Left lung (tissue), 10 donors: ENCODE data around the gene TXNDC2. TPM values are rescaled to one million over a fixed set of nuclear protein-coding genes. Genes with fewer than 3 reads are reported as not detected.
"Not testable (repeated sequence)": the region's sequence is repeated elsewhere in the genome, so short reads cannot be mapped to it uniquely, and the experiment has no call there.

Source experiments
- ATAC-seq: fragments of 200-7000 bp; cut with Tn5 transposase; one replicate; pipeline ENCODE4 v1.9.1; 2020; ENCODE audit warnings: moderate library complexity
- DNase-seq, 4 donors: peaks; one replicate each; pipeline ENCODE4 v3.0.0-alpha.2; 2013 to 2020
- H3K27ac ChIP-seq, 2 donors: fragments of 200-600 bp; sonication (generic) in 1 of 2; one replicate each; pipeline versions ENCODE4 v1.5.0 to v1.8.0; 2020 to 2021
- H3K27me3 ChIP-seq, 2 donors: fragments of 200-600 bp; sonication (generic) in 1 of 2; one replicate each; pipeline versions ENCODE4 v1.5.0 to v1.8.0; 2020 to 2021
- H3K36me3 ChIP-seq, 2 donors: fragments of 200-600 bp; sonication (generic) in 1 of 2; one replicate each; pipeline versions ENCODE4 v1.5.0 to v1.8.0; 2020 to 2021
- H3K4me1 ChIP-seq, 2 donors: fragments of 200-600 bp; one replicate each; pipeline ENCODE4 v1.8.0; 2021
- H3K4me3 ChIP-seq, 2 donors: fragments of 200-600 bp; sonication (generic) in 1 of 2; one replicate each; pipeline versions ENCODE4 v1.5.0 to v1.8.0; 2020 to 2021; ENCODE audit warnings: mild to moderate bottlenecking in 1 of 2
- H3K9me3 ChIP-seq, 2 donors: fragments of 200-600 bp; sonication (generic) in 1 of 2; one replicate each; pipeline versions ENCODE4 v1.5.0 to v1.8.0; 2020 to 2021
- CTCF ChIP-seq, 2 donors: fragments of 200-600 bp; sonication (generic) in 1 of 2; IDR thresholded peaks; one replicate each; pipeline versions ENCODE4 v1.5.0 to v1.8.0; 2021; ENCODE audit warnings: antibody characterized with exemption in 2 of 2
- intact Hi-C, 2 donors: fragments of 100-400 bp; cut with DNase I; formaldehyde crosslinking; loops; one replicate each; pipeline versions ENCODE4 v1.11.2 to v1.14.2; 2022
- polyA plus RNA-seq, 6 donors: library from polyadenylated mRNA; unstranded; fragments of 120-200 nt; gene quantifications; one replicate each; pipeline ENCODE4 v1.2.1, GENCODE V29; 2013; ENCODE audit not compliant: insufficient read length in 6 of 6
- total RNA-seq, 2 donors: library from RNA; stranded (reverse); fragmentation: NEBNext Ultra II Directional; extraction: Animal tissue kit (Norgen Biotek cat#: 25700); gene quantifications; one replicate each; pipeline ENCODE4 v1.2.1, GENCODE V29; 2021
- donor health status: DM: no; HTN: yes; CAD: no.
- donor health status: DM: no; HTN: no; CAD: no.

TXNDC2 gene
- total and polyA plus RNA-seq, 8 donors, result 0.08 to 0.36 (median 0.18) TPM; not detected in 1

- Histone ChIP-seq H3K4me1 (no peaks in the 10 kb centered on the region), H3K4me3 (no peak overlapping the region), H3K9me3 (no peaks in the 10 kb centered on the region), H3K36me3 (no peaks in the 10 kb centered on the region), H3K27ac (no peak overlapping the region), H3K27me3 (no peaks in the 10 kb centered on the region)
- ATAC-seq, result no peak
- intact Hi-C loops, result no loop called here
- no peak for TF ChIP-seq CTCF (IDR thresholded peaks at IDR 0.05)
- no peak for DNase-seq
Measured at GRCh38 chr18:9890957-9891356, 5.2 kb downstream of the TXNDC2 start.

- ATAC-seq, H3K9me3 ChIP-seq, H3K27ac ChIP-seq, H3K27me3 ChIP-seq, intact Hi-C loops, H3K4me1 ChIP-seq, H3K36me3 ChIP-seq, DNase-seq, H3K4me3 ChIP-seq: not testable (repeated sequence)
Measured at GRCh38 chr18:9891515-9891914, 5.7 kb downstream of the TXNDC2 start.

- H3K36me3 ChIP-seq, result no peaks in the 10 kb centered on the region
- no peak overlapping the region for H3K4me3 ChIP-seq
- intact Hi-C loops, result no loop called here
- DNase-seq (no peak), ATAC-seq (no peak)
- no peak for TF ChIP-seq CTCF (IDR thresholded peaks at IDR 0.05)
- no peaks in the 10 kb centered on the region for H3K27me3 ChIP-seq
- H3K27ac ChIP-seq, result no peak overlapping the region
- no peaks in the 10 kb centered on the region for H3K9me3 ChIP-seq
- no peaks in the 10 kb centered on the region for H3K4me1 ChIP-seq
Measured at GRCh38 chr18:9894454-9895068, 8.8 kb downstream of the TXNDC2 start.

GRCh38 chr18:9897129-9897528 lies 11.4 kb downstream of the TXNDC2 start:
- intact Hi-C loops, result no loop called here
- no peak for TF ChIP-seq CTCF (IDR thresholded peaks at IDR 0.05)
- no peaks in the 10 kb centered on the region for H3K36me3 ChIP-seq
- no peaks in the 10 kb centered on the region for H3K27me3 ChIP-seq
- H3K4me1 ChIP-seq, result no peaks in the 10 kb centered on the region
- no peak overlapping the region for H3K27ac ChIP-seq
- H3K4me3 ChIP-seq, result no peak overlapping the region
- DNase-seq (no peak), ATAC-seq (no peak)
- H3K9me3 ChIP-seq, result no peaks in the 10 kb centered on the region

- H3K27me3 ChIP-seq, intact Hi-C loops, ATAC-seq, DNase-seq, H3K4me3 ChIP-seq, H3K9me3 ChIP-seq, H3K27ac ChIP-seq, H3K36me3 ChIP-seq, H3K4me1 ChIP-seq: not testable (repeated sequence)
Measured at GRCh38 chr18:9897787-9898291, 12.1 kb downstream of the TXNDC2 start.

GRCh38 chr18:9898792-9899549 lies 13.2 kb downstream of the TXNDC2 start:
- DNase-seq (no peak), ATAC-seq (no peak)
- Histone ChIP-seq H3K9me3 (no peaks in the 10 kb centered on the region), H3K4me1 (no peaks in the 10 kb centered on the region), H3K36me3 (no peaks in the 10 kb centered on the region), H3K27me3 (no peaks in the 10 kb centered on the region), H3K4me3 (no peak overlapping the region), H3K27ac (no peak overlapping the region)
- no peak for TF ChIP-seq CTCF (IDR thresholded peaks at IDR 0.05)
- intact Hi-C loops, result no loop called here

- H3K36me3 ChIP-seq, intact Hi-C loops, H3K4me3 ChIP-seq, DNase-seq, H3K27me3 ChIP-seq, H3K27ac ChIP-seq, H3K4me1 ChIP-seq, H3K9me3 ChIP-seq, ATAC-seq: not testable (repeated sequence)
Measured at GRCh38 chr18:9899550-9899930, 13.8 kb downstream of the TXNDC2 start.
